Retinal pigment epithelial cell (primary cell): ENCODE measurements around the gene ANGPTL4.
"Not testable (repeated sequence)": the region's sequence is repeated elsewhere in the genome, so short reads cannot be mapped to it uniquely, and the experiment has no call there.

Source experiments
- DNase-seq: peaks from one replicate; pipeline ENCODE4 v3.0.0-alpha.2; 2010; ENCODE audit warnings: low read depth
- H3K4me3 ChIP-seq: 2 replicates; pipeline ENCODE4 v1.5.1; 2011; ENCODE audit warnings: mild to moderate bottlenecking, low read length, control low read depth, moderate library complexity
- CTCF ChIP-seq: conservative IDR thresholded peaks from 2 replicates; pipeline ENCODE4 v1.5.1; 2011; ENCODE audit warnings: low read depth, low read length, control low read depth, inconsistent platforms

Gene ANGPTL4

GRCh38 chr19:8336072-8336569 is 27.8 kb upstream of the ANGPTL4 start:
- no peak for TF ChIP-seq CTCF
- DNase-seq: no peak
- H3K4me3 ChIP-seq: no peak overlapping the region

- no peak overlapping the region for H3K4me3 ChIP-seq
- DNase-seq: no peak
Observed at GRCh38 chr19:8336660-8337059, 27.3 kb upstream of the ANGPTL4 start.

GRCh38 chr19:8337728-8338127 is 26.2 kb upstream of the ANGPTL4 start:
- no peak for TF ChIP-seq CTCF
- H3K4me3 ChIP-seq: no peak overlapping the region
- no peak for DNase-seq

More at GRCh38 chr19:8336660-8337059, 27.3 kb upstream of the ANGPTL4 start:
- TF ChIP-seq CTCF: no peak

GRCh38 chr19:8338835-8339234 is 25.1 kb upstream of the ANGPTL4 start:
- no peak for TF ChIP-seq CTCF
- no peak overlapping the region for H3K4me3 ChIP-seq
- no peak for DNase-seq

- no peak for TF ChIP-seq CTCF
- no peak overlapping the region for H3K4me3 ChIP-seq
- DNase-seq: no peak
Observed at GRCh38 chr19:8340341-8341096, 23.4 kb upstream of the ANGPTL4 start.

GRCh38 chr19:8341504-8341903 is 22.5 kb upstream of the ANGPTL4 start:
- not testable (repeated sequence) for H3K4me3 ChIP-seq

GRCh38 chr19:8342316-8342683 is 21.7 kb upstream of the ANGPTL4 start:
- DNase-seq: no peak
- H3K4me3 ChIP-seq: no peak overlapping the region
- no peak for TF ChIP-seq CTCF

More at GRCh38 chr19:8341504-8341903, 22.5 kb upstream of the ANGPTL4 start:
- not testable (repeated sequence) for DNase-seq
